ENCODE results near the gene JARID2.
"Not testable (repeated sequence)": the region's sequence is repeated elsewhere in the genome, so short reads cannot be mapped to it uniquely, and the experiment has no call there.

Gene JARID2

GRCh38 chr6:15401120-15401519 is 155.3 kb downstream of the JARID2 start:
- no peak for DNase-seq (ENCODE audit: low read depth)

GRCh38 chr6:15401769-15402250 is 155.9 kb downstream of the JARID2 start:
- DNase-seq (ENCODE audit: low read depth), result peak; percentile 12

GRCh38 chr6:15402406-15403045 is 156.7 kb downstream of the JARID2 start:
- DNase-seq (ENCODE audit: low read depth), result peak; percentile 44

- no peak for DNase-seq (ENCODE audit: low read depth)
These were observed 157.4 kb downstream of the JARID2 start for GRCh38 chr6:15403094-15403755.

- DNase-seq (ENCODE audit: low read depth), result no peak
These were observed 158.8 kb downstream of the JARID2 start for GRCh38 chr6:15404685-15404980.

- no peak for DNase-seq (ENCODE audit: low read depth)
These were observed 159.5 kb downstream of the JARID2 start for GRCh38 chr6:15405129-15406068.

GRCh38 chr6:15406452-15406851 is 160.6 kb downstream of the JARID2 start:
- DNase-seq (ENCODE audit: low read depth), result no peak

- DNase-seq (ENCODE audit: low read depth), result no peak
These were observed 162.1 kb downstream of the JARID2 start for GRCh38 chr6:15408008-15408407.

GRCh38 chr6:15408758-15409157 is 162.9 kb downstream of the JARID2 start:
- no peak for DNase-seq (ENCODE audit: low read depth)

- DNase-seq (ENCODE audit: low read depth), result no peak
These were observed 163.6 kb downstream of the JARID2 start for GRCh38 chr6:15409301-15410125.

- DNase-seq (ENCODE audit: low read depth), result no peak
These were observed 164.2 kb downstream of the JARID2 start for GRCh38 chr6:15410126-15410391.

- DNase-seq (ENCODE audit: low read depth), result no peak
These were observed 164.9 kb downstream of the JARID2 start for GRCh38 chr6:15410752-15411151.

GRCh38 chr6:15411766-15412165 is 165.9 kb downstream of the JARID2 start:
- no peak for DNase-seq (ENCODE audit: low read depth)

- DNase-seq (ENCODE audit: low read depth), result no peak
These were observed 166.9 kb downstream of the JARID2 start for GRCh38 chr6:15412767-15413166.

- DNase-seq (ENCODE audit: low read depth), result no peak
These were observed 167.8 kb downstream of the JARID2 start for GRCh38 chr6:15413466-15414234.

- no peak for DNase-seq (ENCODE audit: low read depth)
These were observed 168.4 kb downstream of the JARID2 start for GRCh38 chr6:15414235-15414612.

GRCh38 chr6:15415622-15416021 is 169.8 kb downstream of the JARID2 start:
- not testable (repeated sequence) for DNase-seq (ENCODE audit: low read depth)

- no peak for DNase-seq (ENCODE audit: low read depth)
These were observed 171.2 kb downstream of the JARID2 start for GRCh38 chr6:15416932-15417509.

- peak; percentile 88 for DNase-seq (ENCODE audit: low read depth)
These were observed 171.9 kb downstream of the JARID2 start for GRCh38 chr6:15417811-15418210.

GRCh38 chr6:15419493-15419892 is 173.6 kb downstream of the JARID2 start:
- no peak for DNase-seq (ENCODE audit: low read depth)

- DNase-seq (ENCODE audit: low read depth), result no peak
These were observed 175.1 kb downstream of the JARID2 start for GRCh38 chr6:15420959-15421438.
